HEK293 (cell line): ENCODE measurements around the gene ABCB11.

Source experiments
- CTCF ChIA-PET: fragments of 350-600 bp; formaldehyde crosslinking; extraction: SDS; loops from one replicate; lab custom pipeline; 2021; ENCODE audit warnings: antibody characterized with exemption; lab: Yijun Ruan, JAX
- POLR2A ChIA-PET: fragments of 300-600 bp; formaldehyde crosslinking; extraction: SDS; loops from one replicate; lab custom pipeline; 2020; ENCODE audit warnings: antibody characterized with exemption, inconsistent platforms; lab: Yijun Ruan, JAX
- H3K27ac ChIP-seq: fragments of 200-500 bp; sonication (Bioruptor generic); 2 replicates; pipeline ENCODE4 v1.5.1; 2014; ENCODE audit warnings: low read depth, low read length, control low read depth, inconsistent platforms; ENCODE audit errors: extremely low read depth
- H3K36me3 ChIP-seq, 2 experiments: fragments of 200-500 bp in 1 of 2; sonication (Bioruptor generic) in 1 of 2; 1 replicate in 1 of 2; 2 replicates in 1 of 2; pipeline ENCODE4 v1.5.1; 2014 to 2017; ENCODE audit warnings: inconsistent platforms in 2 of 2, low read length in 2 of 2; ENCODE audit not compliant: control insufficient read depth in 2 of 2, insufficient read depth in 1 of 2
- H3K4me1 ChIP-seq: fragments of 200-500 bp; sonication (Bioruptor generic); 2 replicates; pipeline ENCODE4 v1.5.1; 2014; ENCODE audit warnings: mild to moderate bottlenecking, low read length, inconsistent platforms; ENCODE audit not compliant: control insufficient read depth, insufficient read depth
- H3K4me3 ChIP-seq: 2 replicates; pipeline ENCODE4 v1.5.1; 2011; ENCODE audit warnings: low read depth, mild to moderate bottlenecking, control low read depth, low read length, moderate library complexity
- H3K9me3 ChIP-seq: fragments of 200-500 bp; sonication (Bioruptor generic); 2 replicates; pipeline ENCODE4 v1.5.1; 2014; ENCODE audit warnings: low read depth, low read length, inconsistent platforms; ENCODE audit not compliant: control insufficient read depth, insufficient read depth
- KLF10 ChIP-seq: fragments of 450-650 bp; IDR thresholded peaks from 2 replicates; pipeline ENCODE4 v1.5.1; 2018; ENCODE audit warnings: missing biosample characterization, mild to moderate bottlenecking, missing genetic modification characterization
- SCRT2 ChIP-seq: fragments of 450-650 bp; formaldehyde crosslinking; IDR thresholded peaks from 2 replicates; pipeline ENCODE4 v1.5.1; 2016; ENCODE audit warnings: missing biosample characterization, missing genetic modification characterization
- YY2 ChIP-seq: fragments of 450-650 bp; formaldehyde crosslinking; IDR thresholded peaks from 2 replicates; pipeline ENCODE4 v1.5.1; 2016; ENCODE audit warnings: missing biosample characterization, missing genetic modification characterization
- ZFHX2 ChIP-seq: fragments of 450-650 bp; formaldehyde crosslinking; conservative IDR thresholded peaks from 2 replicates; pipeline ENCODE4 v1.5.1; 2016; ENCODE audit warnings: missing biosample characterization, missing genetic modification characterization
- ZNF114 ChIP-seq: fragments of 450-650 bp; formaldehyde crosslinking; IDR thresholded peaks from 2 replicates; pipeline ENCODE4 v1.5.0; 2017; ENCODE audit warnings: missing biosample characterization, missing genetic modification characterization
- ZNF146 ChIP-seq: fragments of 450-650 bp; formaldehyde crosslinking; IDR thresholded peaks from 2 replicates; pipeline ENCODE4 v1.5.1; 2016; ENCODE audit warnings: missing biosample characterization, missing genetic modification characterization
- ZNF169 ChIP-seq: fragments of 450-650 bp; formaldehyde crosslinking; IDR thresholded peaks from 2 replicates; pipeline ENCODE4 v1.5.1; 2016; ENCODE audit warnings: missing biosample characterization, missing genetic modification characterization
- ZNF23 ChIP-seq: fragments of 450-650 bp; formaldehyde crosslinking; IDR thresholded peaks from 2 replicates; pipeline ENCODE4 v1.5.1; 2016; ENCODE audit warnings: missing biosample characterization, missing genetic modification characterization, borderline replicate concordance
- ZNF354C ChIP-seq: fragments of 450-650 bp; formaldehyde crosslinking; IDR thresholded peaks from 2 replicates; pipeline ENCODE4 v1.5.1; 2016; ENCODE audit warnings: missing biosample characterization, missing genetic modification characterization, low read depth, borderline replicate concordance
- ZNF561 ChIP-seq: fragments of 450-650 bp; IDR thresholded peaks from 2 replicates; pipeline ENCODE4 v1.5.1; 2018; ENCODE audit warnings: missing biosample characterization, missing genetic modification characterization, borderline replicate concordance
- ZNF658 ChIP-seq: fragments of 450-650 bp; formaldehyde crosslinking; IDR thresholded peaks from 2 replicates; pipeline ENCODE4; 2016; ENCODE audit warnings: missing biosample characterization, missing genetic modification characterization
- ZNF768 ChIP-seq: fragments of 450-650 bp; formaldehyde crosslinking; IDR thresholded peaks from 2 replicates; pipeline ENCODE4 v1.5.1; 2018; ENCODE audit warnings: missing biosample characterization, mild to moderate bottlenecking, missing genetic modification characterization
- TF ChIP-seq, protein P1 (sequence below): fragments of 450-650 bp; formaldehyde crosslinking; IDR thresholded peaks from 2 replicates; pipeline ENCODE4 v1.5.1; 2016; ENCODE audit warnings: missing biosample characterization, missing genetic modification characterization
- TF ChIP-seq, protein P2 (sequence below): fragments of 450-650 bp; formaldehyde crosslinking; IDR thresholded peaks from 2 replicates; pipeline ENCODE4 v1.5.1; 2017; ENCODE audit warnings: missing biosample characterization, mild to moderate bottlenecking, missing genetic modification characterization, moderate library complexity
- TF ChIP-seq, protein P3 (sequence below): fragments of 450-650 bp; IDR thresholded peaks from 2 replicates; pipeline ENCODE4 v1.5.1; 2018; ENCODE audit warnings: missing biosample characterization, missing genetic modification characterization

Gene ABCB11

DNA sequence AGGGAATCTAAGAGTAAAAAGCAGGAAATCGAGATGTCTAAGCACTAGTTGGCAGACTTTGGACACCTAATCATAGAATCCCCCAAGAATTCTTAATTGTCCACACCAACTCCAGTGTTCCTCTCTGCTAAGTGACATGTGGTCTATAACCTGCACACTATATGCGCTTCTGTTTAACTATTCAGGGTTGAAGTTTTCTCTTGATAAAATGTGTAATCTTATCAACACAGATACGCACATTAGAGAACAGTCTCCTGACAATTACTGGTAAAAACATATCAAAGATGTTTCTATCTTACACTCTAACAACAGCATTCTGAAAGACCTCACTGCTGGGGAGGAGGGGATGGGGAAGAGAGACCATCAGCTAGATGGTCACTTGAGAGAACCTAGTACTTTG lies 3.9 kb downstream of the ABCB11 start:
- Histone ChIP-seq H3K36me3 (no peaks in the 10 kb centered on the region), H3K9me3 (no peaks in the 10 kb centered on the region), H3K4me1 (no peaks in the 10 kb centered on the region), H3K4me3 (no peak overlapping the region), H3K27ac (no peak overlapping the region)
- TF ChIP-seq KLF10 (tag by site-specific recombination) (no peak), ZNF169 (no peak), ZNF114 (no peak), ZNF658 (tag by site-specific recombination) (no peak), SCRT2 (tag by site-specific recombination) (no peak)
- TF ChIP-seq, protein P1, sequence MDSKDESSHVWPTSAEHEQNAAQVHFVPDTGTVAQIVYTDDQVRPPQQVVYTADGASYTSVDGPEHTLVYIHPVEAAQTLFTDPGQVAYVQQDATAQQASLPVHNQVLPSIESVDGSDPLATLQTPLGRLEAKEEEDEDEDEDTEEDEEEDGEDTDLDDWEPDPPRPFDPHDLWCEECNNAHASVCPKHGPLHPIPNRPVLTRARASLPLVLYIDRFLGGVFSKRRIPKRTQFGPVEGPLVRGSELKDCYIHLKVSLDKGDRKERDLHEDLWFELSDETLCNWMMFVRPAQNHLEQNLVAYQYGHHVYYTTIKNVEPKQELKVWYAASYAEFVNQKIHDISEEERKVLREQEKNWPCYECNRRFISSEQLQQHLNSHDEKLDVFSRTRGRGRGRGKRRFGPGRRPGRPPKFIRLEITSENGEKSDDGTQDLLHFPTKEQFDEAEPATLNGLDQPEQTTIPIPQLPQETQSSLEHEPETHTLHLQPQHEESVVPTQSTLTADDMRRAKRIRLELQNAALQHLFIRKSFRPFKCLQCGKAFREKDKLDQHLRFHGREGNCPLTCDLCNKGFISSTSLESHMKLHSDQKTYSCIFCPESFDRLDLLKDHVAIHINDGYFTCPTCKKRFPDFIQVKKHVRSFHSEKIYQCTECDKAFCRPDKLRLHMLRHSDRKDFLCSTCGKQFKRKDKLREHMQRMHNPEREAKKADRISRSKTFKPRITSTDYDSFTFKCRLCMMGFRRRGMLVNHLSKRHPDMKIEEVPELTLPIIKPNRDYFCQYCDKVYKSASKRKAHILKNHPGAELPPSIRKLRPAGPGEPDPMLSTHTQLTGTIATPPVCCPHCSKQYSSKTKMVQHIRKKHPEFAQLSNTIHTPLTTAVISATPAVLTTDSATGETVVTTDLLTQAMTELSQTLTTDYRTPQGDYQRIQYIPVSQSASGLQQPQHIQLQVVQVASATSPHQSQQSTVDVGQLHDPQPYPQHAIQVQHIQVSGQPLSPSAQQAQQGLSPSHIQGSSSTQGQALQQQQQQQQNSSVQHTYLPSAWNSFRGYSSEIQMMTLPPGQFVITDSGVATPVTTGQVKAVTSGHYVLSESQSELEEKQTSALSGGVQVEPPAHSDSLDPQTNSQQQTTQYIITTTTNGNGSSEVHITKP (tag by site-specific recombination): no peak
- ChIA-PET CTCF (no interaction called here), POLR2A (no interaction called here)

DNA sequence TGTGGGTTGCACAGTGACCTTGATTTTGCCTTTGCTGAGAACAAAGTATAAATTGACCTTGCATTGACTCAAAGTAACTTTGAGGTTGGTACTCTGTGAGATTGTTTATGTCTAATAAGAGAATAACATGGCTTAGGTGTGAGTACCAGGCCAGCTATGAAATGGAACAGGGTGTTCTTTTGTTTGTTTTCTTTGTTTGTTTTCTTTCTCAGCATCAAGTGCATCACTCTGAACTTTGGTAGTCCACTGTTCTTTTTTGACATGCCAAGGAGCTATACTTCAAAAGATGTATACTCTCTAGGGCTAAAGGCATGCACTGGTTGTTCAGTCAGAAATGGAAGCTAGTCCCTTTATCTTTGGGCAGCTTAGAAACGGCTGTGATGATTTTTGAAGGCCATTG lies 5.1 kb downstream of the ABCB11 start:
- POLR2A ChIA-PET: no interaction called here
- TF ChIP-seq, protein P1 (tag by site-specific recombination): no peak
- TF ChIP-seq ZNF146 (no peak), ZNF561 (tag by site-specific recombination) (no peak), ZFHX2 (no peak), ZNF354C (tag by site-specific recombination) (no peak), YY2 (tag by site-specific recombination) (no peak), ZNF768 (tag by site-specific recombination) (no peak), ZNF23 (tag by site-specific recombination) (no peak)
- TF ChIP-seq, protein P2, sequence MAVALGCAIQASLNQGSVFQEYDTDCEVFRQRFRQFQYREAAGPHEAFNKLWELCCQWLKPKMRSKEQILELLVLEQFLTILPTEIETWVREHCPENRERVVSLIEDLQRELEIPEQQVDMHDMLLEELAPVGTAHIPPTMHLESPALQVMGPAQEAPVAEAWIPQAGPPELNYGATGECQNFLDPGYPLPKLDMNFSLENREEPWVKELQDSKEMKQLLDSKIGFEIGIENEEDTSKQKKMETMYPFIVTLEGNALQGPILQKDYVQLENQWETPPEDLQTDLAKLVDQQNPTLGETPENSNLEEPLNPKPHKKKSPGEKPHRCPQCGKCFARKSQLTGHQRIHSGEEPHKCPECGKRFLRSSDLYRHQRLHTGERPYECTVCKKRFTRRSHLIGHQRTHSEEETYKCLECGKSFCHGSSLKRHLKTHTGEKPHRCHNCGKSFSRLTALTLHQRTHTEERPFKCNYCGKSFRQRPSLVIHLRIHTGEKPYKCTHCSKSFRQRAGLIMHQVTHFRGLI (tag by site-specific recombination): no peak
- TF ChIP-seq, protein P3, sequence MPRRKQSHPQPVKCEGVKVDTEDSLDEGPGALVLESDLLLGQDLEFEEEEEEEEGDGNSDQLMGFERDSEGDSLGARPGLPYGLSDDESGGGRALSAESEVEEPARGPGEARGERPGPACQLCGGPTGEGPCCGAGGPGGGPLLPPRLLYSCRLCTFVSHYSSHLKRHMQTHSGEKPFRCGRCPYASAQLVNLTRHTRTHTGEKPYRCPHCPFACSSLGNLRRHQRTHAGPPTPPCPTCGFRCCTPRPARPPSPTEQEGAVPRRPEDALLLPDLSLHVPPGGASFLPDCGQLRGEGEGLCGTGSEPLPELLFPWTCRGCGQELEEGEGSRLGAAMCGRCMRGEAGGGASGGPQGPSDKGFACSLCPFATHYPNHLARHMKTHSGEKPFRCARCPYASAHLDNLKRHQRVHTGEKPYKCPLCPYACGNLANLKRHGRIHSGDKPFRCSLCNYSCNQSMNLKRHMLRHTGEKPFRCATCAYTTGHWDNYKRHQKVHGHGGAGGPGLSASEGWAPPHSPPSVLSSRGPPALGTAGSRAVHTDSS (tag by site-specific recombination): no peak
- TF ChIP-seq, all 188 proteins: peak for 0
- no peaks in the 10 kb centered on the region for H3K9me3 ChIP-seq
- H3K4me1 ChIP-seq: no peaks in the 10 kb centered on the region
- no peaks in the 10 kb centered on the region for H3K36me3 ChIP-seq
- no peak overlapping the region for H3K4me3 ChIP-seq
- CTCF ChIA-PET: no interaction called here
- H3K27ac ChIP-seq: no peak overlapping the region
